HepG2 (cell line): ENCODE results near the gene MBD5. TPM values are rescaled to one million over a fixed set of nuclear protein-coding genes. Genes with fewer than 3 reads are reported as not detected.

Experiments
- ATAC-seq: fragments of 200-7000 bp; cut with Tn5 transposase; 3 replicates; pipeline ENCODE4 v1.9.1; 2020; ENCODE audit warnings: mild to moderate bottlenecking, moderate library complexity
- BruUV-seq: library from RNA; stranded (reverse); fragments of 400-500 nt; replicated peaks from 2 replicates; lab custom pipeline; 2021; lab: Mats Ljungman, UMichigan
- CTCF ChIA-PET: fragments of 300-600 bp; formaldehyde crosslinking; extraction: SDS; loops from one replicate; lab custom pipeline; 2021; ENCODE audit warnings: low total read pairs, inconsistent platforms, low intra/inter-chr PET ratio; lab: Yijun Ruan, JAX
- POLR2A ChIA-PET: fragments of 350-600 bp; sonication (Branson Sonifier 250); formaldehyde crosslinking; loops from one replicate; lab custom pipeline; 2020; ENCODE audit warnings: antibody characterized with exemption, inconsistent platforms; lab: Yijun Ruan, JAX
- DNase-seq: peaks from one replicate; pipeline ENCODE4 v3.0.0-alpha.2; 2015; ENCODE audit warnings: low spot score
- FAIRE-seq: peaks from 3 replicates; lab custom pipeline; 2011; peaks lifted over from hg19 to GRCh38; lab: Jason Lieb, UNC
- H2AFZ ChIP-seq: one replicate; pipeline ENCODE4 v1.6.1; 2011; ENCODE audit warnings: low read length, inconsistent platforms
- H3K27ac ChIP-seq: fragments of 300-600 bp; 3 replicates; pipeline ENCODE4 v1.8.0; 2011; ENCODE audit warnings: mixed run types, mild to moderate bottlenecking, mixed read lengths, low read length, inconsistent platforms; ENCODE audit not compliant: insufficient read depth; ENCODE audit errors: extremely low read length
- H3K27me3 ChIP-seq, 2 experiments: fragments of 200-600 bp in 1 of 2; 2 replicates in 1 of 2; 3 replicates in 1 of 2; pipeline versions ENCODE4 v1.6.0 to v1.8.0; 2011; ENCODE audit warnings: low read length in 2 of 2, mild to moderate bottlenecking in 2 of 2, moderate library complexity in 2 of 2, inconsistent platforms in 1 of 2; ENCODE audit not compliant: insufficient read depth in 2 of 2, control insufficient read depth in 1 of 2
- H3K36me3 ChIP-seq, 2 experiments: fragments of 200-600 bp in 1 of 2; replicated peaks in 1 of 2; 2 replicates in 1 of 2; 3 replicates in 1 of 2; pipeline versions ENCODE4 v1.5.1 to v1.8.0; 2011; ENCODE audit warnings: low read length in 2 of 2, inconsistent platforms in 1 of 2; ENCODE audit not compliant: insufficient read depth in 2 of 2, control insufficient read depth in 1 of 2
- H3K4me1 ChIP-seq: 2 replicates; pipeline ENCODE4 v1.5.1; 2012; ENCODE audit warnings: low read length, inconsistent platforms; ENCODE audit not compliant: insufficient read depth
- H3K4me2 ChIP-seq: 2 replicates; pipeline ENCODE4 v1.6.0; 2011; ENCODE audit warnings: low read depth, low read length, inconsistent platforms
- H3K4me3 ChIP-seq, 3 experiments: fragments of 200-600 bp in 1 of 3; sonication (generic), shearing (Covaris generic) in 1 of 3; replicated peaks in 1 of 3; 2 replicates each; pipeline ENCODE4 v1.5.1; 2011 to 2016; ENCODE audit warnings: low read length in 3 of 3, inconsistent platforms in 2 of 3, low read depth in 2 of 3, mild to moderate bottlenecking in 2 of 3, control low read depth in 1 of 3, mixed read lengths in 1 of 3; ENCODE audit not compliant: insufficient read depth in 1 of 3
- H3K79me2 ChIP-seq: one replicate; pipeline ENCODE4 v1.6.1; 2011; ENCODE audit warnings: low read length, inconsistent platforms; ENCODE audit not compliant: insufficient read depth
- H3K9ac ChIP-seq: 2 replicates; pipeline ENCODE4 v1.6.0; 2011; ENCODE audit warnings: mild to moderate bottlenecking, low read depth, low read length, inconsistent platforms; ENCODE audit not compliant: insufficient read depth
- H3K9me3 ChIP-seq: 2 replicates; pipeline ENCODE4 v1.5.1; 2012; ENCODE audit warnings: mild to moderate bottlenecking, low read length
- H4K20me1 ChIP-seq: 2 replicates; pipeline ENCODE4 v1.6.0; 2011; ENCODE audit warnings: inconsistent platforms, mild to moderate bottlenecking, low read length, moderate library complexity; ENCODE audit not compliant: insufficient read depth
- FOXP1 ChIP-seq, 2 experiments: fragments of 450-650 bp in 1 of 2; IDR thresholded peaks; 2 replicates each; pipeline ENCODE4 v1.6.1; 2017 to 2018; ENCODE audit warnings: antibody characterized with exemption in 1 of 2
- HMG20B ChIP-seq: conservative IDR thresholded peaks from 2 replicates; pipeline ENCODE4 v1.6.1; 2016; ENCODE audit warnings: missing genetic modification reagents, missing compliant biosample characterization
- HMGA1 ChIP-seq: sonication (generic); formaldehyde crosslinking; conservative IDR thresholded peaks from 2 replicates; pipeline ENCODE4 v1.4.0; 2020; ENCODE audit warnings: missing genetic modification reagents
- KDM6A ChIP-seq: IDR thresholded peaks from 2 replicates; pipeline ENCODE4 v1.6.1; 2016; ENCODE audit warnings: low read depth
- KLF6 ChIP-seq: IDR thresholded peaks from 2 replicates; pipeline ENCODE4 v1.8.0; 2016; ENCODE audit warnings: missing biosample characterization, missing genetic modification reagents
- MAFG ChIP-seq: sonication (generic); formaldehyde crosslinking; IDR thresholded peaks from 2 replicates; pipeline ENCODE4 v1.5.1; 2020; ENCODE audit warnings: mild to moderate bottlenecking, missing genetic modification reagents
- RFX1 ChIP-seq: fragments of 450-650 bp; IDR thresholded peaks from 2 replicates; pipeline ENCODE4 v1.6.1; 2017
- TRIM24 ChIP-seq: sonication (generic); formaldehyde crosslinking; IDR thresholded peaks from 2 replicates; pipeline ENCODE4 v1.8.0; 2022; ENCODE audit warnings: mild to moderate bottlenecking, missing genetic modification reagents
- ZBTB39 ChIP-seq: sonication (generic); formaldehyde crosslinking; IDR thresholded peaks from 2 replicates; pipeline ENCODE4 v1.5.0; 2020; ENCODE audit warnings: missing genetic modification reagents
- ZNF672 ChIP-seq: sonication (generic); formaldehyde crosslinking; IDR thresholded peaks from 2 replicates; pipeline ENCODE4 v1.8.1; 2022; ENCODE audit warnings: missing genetic modification reagents
- ZNF891 ChIP-seq: sonication (generic); formaldehyde crosslinking; IDR thresholded peaks from 2 replicates; pipeline ENCODE4 v1.5.0; 2020; ENCODE audit warnings: mild to moderate bottlenecking, missing genetic modification reagents
- WGBS: methylation state at CpG from one replicate; pipeline ENCODE4 v1.1.6; 2017; ENCODE audit warnings: low lambda C conversion rate; 5-methylcytosine and 5-hydroxymethylcytosine counted together
- in situ Hi-C: cut with HindIII; loops from 2 replicates; pipeline ENCODE4 v1.10.0; 2017; ENCODE audit warnings: low pct_unique_long_range_greater_than_20kb; ENCODE audit not compliant: extremely low pct_ligation_motif_present
- intact Hi-C: fragments of 100-400 bp; cut with micrococcal nuclease; formaldehyde crosslinking; loops from one replicate; pipeline ENCODE4 v1.10.0; 2022; ENCODE audit not compliant: unreplicated experiment
- polyA plus RNA-seq, 8 experiments: library from polyadenylated mRNA; depleted of rRNA in 3 of 8; stranded (reverse) in 7 of 8; unstranded in 1 of 8; fragments of >200 nt; fragmentation: Illumina TruSeq in 4 of 8; extraction: Trizol in 4 of 8; gene quantifications; 2 replicates each; pipeline versions ENCODE4 v1.2.1 to v1.2.3, GENCODE V29; 2011 to 2016; ENCODE audit warnings: low read depth in 4 of 8, missing spikeins in 1 of 8, mixed read lengths in 1 of 8; ENCODE audit not compliant: insufficient read depth in 1 of 8
- total RNA-seq, 5 experiments: library from RNA; depleted of rRNA; stranded (reverse); fragments of >200 nt; fragmentation: Illumina TruSeq; extraction: Trizol; gene quantifications; 2 replicates each; pipeline ENCODE4 v1.2.3, GENCODE V29; 2016; ENCODE audit warnings: low read depth in 1 of 5

MBD5 gene
- total and polyA plus RNA-seq, 2 of the 13 experiments (the other 11 are each of a cell fraction or from before 2014, with no cell fraction given): 13.5 to 26.4 TPM

GRCh38 chr2:148479398-148479797 is 458.5 kb downstream of the MBD5 start:
- in situ Hi-C loops: no loop called here

GRCh38 chr2:148483665-148484064 is 462.8 kb downstream of the MBD5 start:
- ChIA-PET POLR2A (no interaction called here), CTCF (no interaction called here)
- WGBS: 43% methylated on average over 4 of the region's 4 CpGs
- FAIRE-seq (no peak), DNase-seq (no peak), ATAC-seq (peak; percentile 48)
- Histone ChIP-seq H2AFZ (no peak overlapping the region), H3K9ac (no peak overlapping the region), H3K27ac (no peak overlapping the region), H3K36me3 (no peaks in the 10 kb centered on the region), H3K79me2 (no peaks in the 10 kb centered on the region), H3K4me1 (no peaks in the 10 kb centered on the region), H3K9me3 (no peaks in the 10 kb centered on the region), H3K27me3 (no peaks in the 10 kb centered on the region), H3K4me2 (no peak overlapping the region), H4K20me1 (no peaks in the 10 kb centered on the region), H3K4me3 (no peak overlapping the region)
- TF ChIP-seq ZNF672 (CRISPR knock-in tag): no peak
- no peak for TF ChIP-seq FOXP1 (IDR thresholded peaks at IDR 0.05)
- no peak for TF ChIP-seq FOXP1 (CRISPR knock-in tag; IDR thresholded peaks at IDR 0.05)
- peak; percentile 34; the same call in 1 of the 2 replicates for TF ChIP-seq RFX1
- TF ChIP-seq TRIM24: no peak
- TF ChIP-seq KDM6A: no peak
- TF ChIP-seq ZNF891: no peak
- no peak for TF ChIP-seq HMGA1
- in situ Hi-C loops (no loop called here), intact Hi-C loops (no loop called here)
- BruUV-seq: no TSS peak

More at GRCh38 chr2:148479398-148479797, 458.5 kb downstream of the MBD5 start:
- Histone ChIP-seq H3K4me2 (no peak overlapping the region), H3K79me2 (no peaks in the 10 kb centered on the region), H3K27me3 (no peaks in the 10 kb centered on the region), H3K27ac (no peak overlapping the region), H4K20me1 (no peaks in the 10 kb centered on the region), H3K4me1 (no peaks in the 10 kb centered on the region), H3K9me3 (no peaks in the 10 kb centered on the region), H3K9ac (no peak overlapping the region), H2AFZ (no peak overlapping the region), H3K4me3 (no peak overlapping the region)
- ChIA-PET POLR2A (no interaction called here), CTCF (no interaction called here)
- ATAC-seq (no peak), FAIRE-seq (no peak)
- no TSS peak for BruUV-seq
- TF ChIP-seq ZBTB39 (CRISPR knock-in tag) (no peak), MAFG (CRISPR knock-in tag) (no peak), HMG20B (CRISPR knock-in tag) (no peak), KLF6 (CRISPR knock-in tag) (no peak)
- TF ChIP-seq, all 625 proteins: peak for 0
- no peak for DNase-seq
- WGBS: 52% methylated on average over 3 of the region's 3 CpGs
- intact Hi-C loops: no loop called here
- H3K36me3 ChIP-seq: no peaks in the 10 kb centered on the region
